Neural progenitor cell (in vitro differentiated cells): ENCODE data around the gene WDR89. TPM values are rescaled to one million over a fixed set of nuclear protein-coding genes. Genes with fewer than 3 reads are reported as not detected.

Source experiments
- DNase-seq: peaks from one replicate; pipeline ENCODE4 v3.0.0-alpha.2; 2016; ENCODE audit warnings: low spot score
- H2AFZ ChIP-seq: fragments of 200-600 bp; sonication (generic); replicated peaks from 2 replicates; pipeline ENCODE4 v1.6.1; 2016; ENCODE audit warnings: antibody characterized with exemption
- H3F3A ChIP-seq: fragments of 200-600 bp; sonication (generic); 2 replicates; pipeline ENCODE4 v1.6.1; 2016; ENCODE audit warnings: antibody characterized with exemption, low read depth
- H3K27ac ChIP-seq: fragments of 200-600 bp; sonication (generic); 2 replicates; pipeline ENCODE4 v1.5.1; 2016; ENCODE audit warnings: mild to moderate bottlenecking
- H3K27me3 ChIP-seq: fragments of 200-600 bp; sonication (generic); 2 replicates; pipeline ENCODE4 v1.6.1; 2016; ENCODE audit warnings: mild to moderate bottlenecking, moderate library complexity
- H3K36me3 ChIP-seq: fragments of 200-600 bp; sonication (generic); 2 replicates; pipeline ENCODE4 v1.5.1; 2016
- H3K4me1 ChIP-seq: fragments of 200-600 bp; sonication (generic); 2 replicates; pipeline ENCODE4 v1.6.1; 2016; ENCODE audit warnings: mixed run types
- H3K4me2 ChIP-seq: fragments of 200-600 bp; sonication (generic); 2 replicates; pipeline ENCODE4 v1.6.1; 2016
- H3K4me3 ChIP-seq: fragments of 200-600 bp; sonication (generic); 2 replicates; pipeline ENCODE4 v1.5.1; 2016
- H3K79me2 ChIP-seq: fragments of 200-600 bp; sonication (generic); 2 replicates; pipeline ENCODE4 v1.6.1; 2016; ENCODE audit warnings: low read depth
- H3K9ac ChIP-seq: fragments of 200-600 bp; sonication (generic); 2 replicates; pipeline ENCODE4 v1.6.1; 2016
- H3K9me3 ChIP-seq: fragments of 200-600 bp; sonication (generic); 2 replicates; pipeline ENCODE4 v1.5.1; 2016; ENCODE audit warnings: low read depth
- H4K20me1 ChIP-seq: fragments of 200-600 bp; sonication (generic); 2 replicates; pipeline ENCODE4 v1.6.1; 2016; ENCODE audit warnings: low read depth
- H3K27ac Mint-ChIP-seq: 3 replicates; pipeline ENCODE4 v1.8.0; 2021; ENCODE audit warnings: mixed read lengths
- H3K27me3 Mint-ChIP-seq: 2 replicates; pipeline ENCODE4 v1.8.0; 2022; ENCODE audit warnings: low read depth, mild to moderate bottlenecking, inconsistent platforms, moderate library complexity, mixed read lengths; ENCODE audit not compliant: insufficient read depth
- H3K36me3 Mint-ChIP-seq: 3 replicates; pipeline ENCODE4 v1.8.0; 2021; ENCODE audit warnings: mixed read lengths
- H3K4me1 Mint-ChIP-seq: 3 replicates; pipeline ENCODE4 v1.8.0; 2021; ENCODE audit warnings: mixed read lengths
- H3K4me3 Mint-ChIP-seq: 3 replicates; pipeline ENCODE4 v1.8.0; 2021; ENCODE audit warnings: mild to moderate bottlenecking, moderate library complexity, mixed read lengths
- H3K9me3 Mint-ChIP-seq: 3 replicates; pipeline ENCODE4 v1.8.0; 2020; ENCODE audit warnings: mixed read lengths
- EZH2 ChIP-seq: fragments of 200-600 bp; sonication (generic); IDR thresholded peaks from 2 replicates; pipeline ENCODE4 v1.6.1; 2017; ENCODE audit warnings: antibody characterized with exemption, mild to moderate bottlenecking, moderate library complexity
- EZH2phosphoT487 ChIP-seq: fragments of 200-600 bp; sonication (generic); IDR thresholded peaks from 2 replicates; pipeline ENCODE4 v1.6.1; 2017; ENCODE audit warnings: antibody characterized with exemption
- total RNA-seq: library from RNA; depleted of rRNA; stranded (reverse); fragments of >200 nt; gene quantifications from 2 replicates; pipeline ENCODE4 v1.2.3, GENCODE V29; 2015; ENCODE audit warnings: low replicate concordance
- TF ChIP-seq, protein P1 (sequence below): fragments of 200-600 bp; sonication (generic); IDR thresholded peaks from 2 replicates; pipeline ENCODE4 v1.5.1; 2017; ENCODE audit warnings: antibody characterized with exemption, mild to moderate bottlenecking

The WDR89 gene
- total RNA-seq, 1 donor from 2014 or later: 39.0 TPM

DNA sequence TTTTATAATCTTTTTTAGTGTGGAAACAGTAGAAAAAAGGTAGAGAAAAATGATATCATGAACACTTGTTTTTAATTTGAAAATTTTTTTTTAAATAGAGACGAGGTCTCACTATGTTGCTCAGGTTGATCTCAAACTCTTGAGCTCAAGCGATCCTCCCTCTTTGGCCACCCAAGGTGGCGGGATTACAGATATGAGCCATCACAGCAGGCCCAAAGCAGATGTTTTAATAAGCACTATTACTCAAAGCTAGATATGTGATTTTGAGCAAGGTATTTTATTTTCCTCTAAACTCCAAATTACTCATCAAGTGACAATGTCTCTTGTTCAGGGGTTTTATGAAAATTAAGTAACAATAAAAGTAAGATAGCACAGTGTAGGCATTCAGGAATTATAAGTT, 10.7 kb upstream of the WDR89 start:
- Histone ChIP-seq H3K9ac (no peak overlapping the region), H3K4me2 (no peak overlapping the region), H3K27me3 (no peaks in the 10 kb centered on the region), H3K27ac (no peak overlapping the region), H4K20me1 (no peaks in the 10 kb centered on the region), H3K79me2 (no peaks in the 10 kb centered on the region), H3K4me3 (no peak overlapping the region), H3K36me3 (no peaks in the 10 kb centered on the region), H3K4me1 (no peaks in the 10 kb centered on the region), H2AFZ (no peak overlapping the region), H3K9me3 (no peaks in the 10 kb centered on the region), H3F3A (no peaks in the 10 kb centered on the region)
- Mint-ChIP-seq H3K27ac (no peak overlapping the region), H3K36me3 (no peaks in the 10 kb centered on the region), H3K27me3 (no peaks in the 10 kb centered on the region), H3K9me3 (no peaks in the 10 kb centered on the region), H3K4me3 (no peak overlapping the region), H3K4me1 (peaks cover 3% of the 10 kb centered on the region)
- DNase-seq: no peak
- TF ChIP-seq, protein P1, sequence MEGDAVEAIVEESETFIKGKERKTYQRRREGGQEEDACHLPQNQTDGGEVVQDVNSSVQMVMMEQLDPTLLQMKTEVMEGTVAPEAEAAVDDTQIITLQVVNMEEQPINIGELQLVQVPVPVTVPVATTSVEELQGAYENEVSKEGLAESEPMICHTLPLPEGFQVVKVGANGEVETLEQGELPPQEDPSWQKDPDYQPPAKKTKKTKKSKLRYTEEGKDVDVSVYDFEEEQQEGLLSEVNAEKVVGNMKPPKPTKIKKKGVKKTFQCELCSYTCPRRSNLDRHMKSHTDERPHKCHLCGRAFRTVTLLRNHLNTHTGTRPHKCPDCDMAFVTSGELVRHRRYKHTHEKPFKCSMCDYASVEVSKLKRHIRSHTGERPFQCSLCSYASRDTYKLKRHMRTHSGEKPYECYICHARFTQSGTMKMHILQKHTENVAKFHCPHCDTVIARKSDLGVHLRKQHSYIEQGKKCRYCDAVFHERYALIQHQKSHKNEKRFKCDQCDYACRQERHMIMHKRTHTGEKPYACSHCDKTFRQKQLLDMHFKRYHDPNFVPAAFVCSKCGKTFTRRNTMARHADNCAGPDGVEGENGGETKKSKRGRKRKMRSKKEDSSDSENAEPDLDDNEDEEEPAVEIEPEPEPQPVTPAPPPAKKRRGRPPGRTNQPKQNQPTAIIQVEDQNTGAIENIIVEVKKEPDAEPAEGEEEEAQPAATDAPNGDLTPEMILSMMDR: no peak
- TF ChIP-seq EZH2phosphoT487: no peak
- no peak for TF ChIP-seq EZH2

- Histone ChIP-seq H3K79me2 (no peaks in the 10 kb centered on the region), H3K4me2 (no peak overlapping the region), H3K9me3 (no peaks in the 10 kb centered on the region), H3K36me3 (no peaks in the 10 kb centered on the region), H3F3A (no peaks in the 10 kb centered on the region), H3K9ac (no peak overlapping the region), H3K4me3 (no peak overlapping the region), H3K4me1 (no peaks in the 10 kb centered on the region), H4K20me1 (no peaks in the 10 kb centered on the region), H3K27me3 (no peaks in the 10 kb centered on the region), H3K27ac (no peak overlapping the region), H2AFZ (no peak overlapping the region)
- Mint-ChIP-seq H3K27me3 (no peaks in the 10 kb centered on the region), H3K4me3 (no peak overlapping the region), H3K27ac (no peak overlapping the region), H3K36me3 (no peaks in the 10 kb centered on the region), H3K9me3 (no peaks in the 10 kb centered on the region), H3K4me1 (peaks cover 3% of the 10 kb centered on the region)
- DNase-seq: no peak
- no peak for TF ChIP-seq EZH2
- no peak for TF ChIP-seq EZH2phosphoT487
- TF ChIP-seq, protein P1: no peak
Observed at GRCh38 chr14:63650256-63650952, 8.7 kb upstream of the WDR89 start.

DNA sequence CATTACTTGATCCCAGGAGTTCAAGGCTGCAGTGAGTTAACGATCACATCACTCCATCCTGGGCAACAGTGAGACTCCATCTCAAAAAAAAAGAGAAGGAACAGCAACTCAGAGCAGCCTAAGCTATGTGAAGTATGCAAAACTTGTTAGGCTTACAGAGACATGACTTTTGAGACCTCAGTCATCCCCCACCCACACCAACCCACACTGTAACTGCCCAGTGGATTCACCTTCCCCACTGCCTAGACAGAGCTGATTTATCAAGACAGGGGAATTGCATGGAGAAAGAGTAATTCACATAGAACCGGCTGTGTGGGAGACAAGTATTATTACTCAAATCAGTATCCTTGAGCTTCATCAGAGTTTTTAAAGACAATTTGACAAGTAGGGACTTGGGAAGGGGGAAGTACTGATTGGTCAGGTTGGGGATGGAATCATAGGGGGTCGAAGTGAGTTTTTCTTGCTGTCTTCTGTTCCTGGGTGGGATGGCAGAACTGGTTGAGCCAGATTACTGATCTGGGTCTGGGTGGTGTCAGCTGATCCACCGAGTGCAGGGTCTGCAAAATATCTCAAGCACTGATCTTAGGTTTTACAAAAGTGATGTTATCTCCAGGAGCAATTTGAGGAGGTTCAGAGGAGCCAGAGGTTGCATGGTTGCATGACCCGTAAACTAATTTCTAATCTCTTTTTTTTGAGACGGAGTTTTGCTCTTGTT, 6.2 kb upstream of the WDR89 start:
- peak overlapping the region; percentile 22 for H3K27ac Mint-ChIP-seq
- TF ChIP-seq EZH2phosphoT487 (no peak), EZH2 (no peak)
- TF ChIP-seq, protein P1: no peak
- H3K4me3 Mint-ChIP-seq: no peak overlapping the region
- Histone ChIP-seq H3K4me3 (no peak overlapping the region), H3F3A (no peaks in the 10 kb centered on the region), H3K27me3 (no peaks in the 10 kb centered on the region), H4K20me1 (no peaks in the 10 kb centered on the region), H3K9ac (no peak overlapping the region), H3K36me3 (no peaks in the 10 kb centered on the region), H3K4me2 (no peak overlapping the region), H3K79me2 (peaks cover 4% of the 10 kb centered on the region), H3K9me3 (no peaks in the 10 kb centered on the region), H3K27ac (no peak overlapping the region), H2AFZ (no peak overlapping the region), H3K4me1 (no peaks in the 10 kb centered on the region)
- H3K27me3 Mint-ChIP-seq: no peaks in the 10 kb centered on the region
- no peaks in the 10 kb centered on the region for H3K36me3 Mint-ChIP-seq
- DNase-seq: no peak
- H3K4me1 Mint-ChIP-seq: peaks cover 5% of the 10 kb centered on the region
- H3K9me3 Mint-ChIP-seq: no peaks in the 10 kb centered on the region
